Ammon's horn (tissue), 1 donor: Measurements from ENCODE around the gene DNAJA2.

Experiments used
- DNase-seq: peaks from one replicate; pipeline ENCODE4 v3.0.0-alpha.2; 2016; ENCODE audit warnings: low spot score

DNAJA2 gene

DNA sequence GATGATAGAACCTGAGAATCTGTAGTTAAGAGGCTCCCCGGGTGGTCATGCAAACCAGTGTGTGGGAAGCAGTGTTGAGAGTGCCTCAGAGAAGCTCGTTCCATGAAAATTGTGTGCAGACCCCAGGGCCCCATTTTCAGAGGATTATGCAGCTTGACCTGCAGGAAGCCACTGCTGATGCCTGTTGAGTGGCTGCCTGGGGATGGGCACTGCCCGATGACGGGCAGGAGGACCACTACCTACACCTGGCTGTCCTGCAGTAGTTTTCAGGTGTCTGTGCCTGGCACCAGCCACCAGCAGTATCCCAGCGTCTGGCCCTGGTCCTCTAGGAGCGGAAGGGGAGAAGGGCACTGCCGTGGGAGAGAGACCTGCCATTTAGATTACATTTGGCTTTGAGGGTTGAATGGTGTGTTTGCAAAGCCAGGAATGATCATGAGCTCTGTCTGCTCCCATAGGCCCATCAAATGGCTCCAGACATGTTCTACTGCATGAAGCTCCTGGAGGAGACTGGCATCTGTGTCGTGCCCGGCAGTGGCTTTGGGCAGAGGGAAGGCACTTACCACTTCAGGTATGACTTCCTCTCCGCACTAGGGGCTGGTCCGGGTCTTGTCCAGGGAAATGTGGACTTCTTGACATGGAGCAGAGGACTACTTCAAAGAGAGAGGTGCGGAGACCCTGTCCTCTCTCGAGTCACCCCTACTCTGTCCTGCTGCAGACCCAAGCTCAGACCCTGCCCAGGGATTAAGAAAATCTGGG lies 46.8 kb downstream of the DNAJA2 start:
- no peak for DNase-seq

DNA sequence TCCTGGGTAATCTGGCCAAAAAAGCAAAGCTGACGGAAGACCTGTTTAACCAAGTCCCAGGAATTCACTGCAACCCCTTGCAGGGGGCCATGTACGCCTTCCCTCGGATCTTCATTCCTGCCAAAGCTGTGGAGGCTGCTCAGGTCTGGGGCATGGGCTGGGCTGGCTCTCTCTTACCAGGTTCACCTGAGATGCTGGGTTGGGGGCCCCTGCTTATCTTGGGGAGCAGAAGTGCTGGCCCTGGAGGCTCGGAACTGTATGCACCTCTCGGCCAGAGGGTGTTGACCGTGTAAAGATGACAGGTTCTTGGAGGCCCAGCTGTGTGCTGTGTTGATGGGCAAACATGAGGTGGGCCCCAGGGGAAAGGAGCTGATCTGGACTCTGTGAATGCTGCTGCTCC lies 49.1 kb downstream of the DNAJA2 start:
- DNase-seq, result no peak

DNA sequence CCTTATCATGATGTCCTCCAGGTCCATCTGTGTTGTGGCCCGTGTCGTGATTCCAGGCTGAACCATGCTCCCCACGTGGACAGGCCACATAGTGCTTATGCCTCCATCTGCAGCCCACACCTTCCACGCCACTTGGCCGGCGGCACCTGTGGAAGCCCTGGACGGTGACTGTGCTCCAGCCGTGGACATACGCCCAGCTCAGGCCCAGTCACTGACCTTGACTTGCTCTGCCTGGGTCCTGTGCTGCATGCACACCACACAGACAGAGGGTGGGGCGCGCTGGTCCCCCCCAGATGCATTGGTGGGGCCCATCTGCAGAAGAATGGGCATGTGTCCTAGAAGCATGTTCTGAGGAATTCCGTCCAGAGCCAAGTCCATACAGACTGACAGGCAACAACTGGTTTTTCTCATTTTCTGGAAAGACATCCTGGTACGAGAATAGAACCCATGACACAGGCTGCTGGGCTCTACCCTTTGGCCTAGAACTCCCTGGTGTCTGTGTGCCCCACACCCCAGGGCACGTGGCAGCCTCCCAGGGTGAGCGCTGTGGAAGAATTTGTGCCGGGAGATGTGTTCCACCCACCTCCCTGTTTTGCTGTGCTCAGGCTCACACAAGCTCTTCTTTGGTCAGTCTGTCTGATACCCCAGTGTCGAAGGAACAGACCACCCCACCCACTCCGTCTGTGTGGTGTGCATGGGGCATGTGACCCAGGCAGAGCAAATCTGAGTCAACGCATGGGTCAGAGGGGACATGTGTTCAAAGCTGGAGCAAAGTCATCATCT lies 49.8 kb downstream of the DNAJA2 start:
- no peak for DNase-seq

- no peak for DNase-seq
These were observed 51.2 kb downstream of the DNAJA2 start for GRCh38 chr16:46922239-46922638.

DNA sequence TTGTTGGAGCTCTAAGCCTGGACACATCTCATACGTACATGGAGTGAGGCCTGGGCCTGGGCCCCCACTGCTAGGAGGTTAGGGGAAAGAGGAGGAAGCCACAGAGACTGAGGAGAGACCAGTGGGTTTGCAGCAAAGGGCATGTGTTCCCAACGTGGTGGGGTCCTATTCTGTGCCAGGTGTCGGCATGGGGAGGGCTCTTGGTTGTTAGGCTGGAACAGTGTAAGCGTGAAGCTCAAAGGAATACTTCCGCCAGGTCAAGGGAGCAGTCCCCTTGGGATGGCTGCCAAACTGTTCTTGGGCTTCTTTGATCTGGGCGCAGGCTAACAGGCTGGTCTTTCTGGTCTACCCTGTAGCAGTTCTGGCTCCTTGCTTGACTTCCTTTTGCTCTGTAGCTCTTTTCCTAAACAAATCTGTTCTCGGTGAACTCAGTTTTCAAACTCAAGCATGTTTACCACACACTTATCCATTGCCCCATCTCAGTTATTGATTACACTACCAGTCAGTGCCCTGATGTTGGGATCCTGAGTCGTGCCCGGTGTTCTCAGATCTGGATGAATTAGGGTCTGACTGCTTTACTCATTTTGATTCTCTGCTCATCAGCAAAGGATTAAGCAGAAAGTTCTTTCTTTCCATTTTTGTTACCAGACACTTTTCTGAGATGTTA lies 52.9 kb downstream of the DNAJA2 start:
- DNase-seq, result peak; percentile 52

DNA sequence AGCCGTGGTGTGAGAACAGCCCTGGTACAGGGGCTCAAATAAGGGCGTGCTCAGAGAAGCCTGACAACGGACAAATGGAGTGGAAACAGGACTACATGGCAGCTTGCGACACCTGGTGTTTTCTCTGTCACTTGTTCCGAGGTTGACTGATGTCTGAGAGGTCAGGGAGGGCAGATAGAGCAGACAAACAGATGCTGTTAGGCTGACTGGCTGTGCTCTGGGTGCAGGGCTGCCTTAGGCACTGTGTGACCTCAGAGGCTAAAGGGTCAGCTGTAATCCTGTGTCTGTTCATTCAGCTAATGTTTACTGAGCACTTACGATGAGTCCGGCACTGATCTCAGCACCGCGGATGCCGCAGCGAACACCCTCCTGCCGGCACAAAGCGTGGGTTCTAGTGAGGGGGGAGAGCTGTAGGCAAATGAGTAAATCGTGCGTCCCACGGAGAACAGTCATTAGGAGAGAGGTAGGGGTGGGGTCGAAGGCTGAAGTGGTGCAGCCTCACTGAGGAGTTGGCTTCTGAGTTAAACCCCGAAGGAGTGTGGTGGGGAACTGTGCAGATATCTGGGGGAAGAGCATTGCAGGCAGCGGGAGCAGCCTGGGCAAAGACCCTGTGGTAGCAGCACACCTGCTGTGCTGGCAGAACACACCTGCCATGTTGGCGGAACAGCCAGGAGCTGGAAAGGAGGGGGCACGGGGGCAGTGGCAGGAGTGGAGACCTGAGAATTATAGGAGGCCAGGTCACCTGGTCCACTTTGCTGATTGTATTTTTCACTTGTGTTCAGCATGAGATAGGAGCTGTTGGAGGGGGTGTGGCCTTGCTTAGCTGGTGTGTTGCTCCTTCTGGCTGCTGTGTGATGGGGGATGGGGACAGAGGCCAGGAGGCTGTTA lies 54.3 kb downstream of the DNAJA2 start:
- no peak for DNase-seq

GRCh38 chr16:46918400-46918799 lies 55.1 kb downstream of the DNAJA2 start:
- no peak for DNase-seq

- no peak for DNase-seq
These were observed 56.5 kb downstream of the DNAJA2 start for GRCh38 chr16:46916980-46917379.

- DNase-seq, result no peak
These were observed 57.9 kb downstream of the DNAJA2 start for GRCh38 chr16:46915483-46916025.

DNA sequence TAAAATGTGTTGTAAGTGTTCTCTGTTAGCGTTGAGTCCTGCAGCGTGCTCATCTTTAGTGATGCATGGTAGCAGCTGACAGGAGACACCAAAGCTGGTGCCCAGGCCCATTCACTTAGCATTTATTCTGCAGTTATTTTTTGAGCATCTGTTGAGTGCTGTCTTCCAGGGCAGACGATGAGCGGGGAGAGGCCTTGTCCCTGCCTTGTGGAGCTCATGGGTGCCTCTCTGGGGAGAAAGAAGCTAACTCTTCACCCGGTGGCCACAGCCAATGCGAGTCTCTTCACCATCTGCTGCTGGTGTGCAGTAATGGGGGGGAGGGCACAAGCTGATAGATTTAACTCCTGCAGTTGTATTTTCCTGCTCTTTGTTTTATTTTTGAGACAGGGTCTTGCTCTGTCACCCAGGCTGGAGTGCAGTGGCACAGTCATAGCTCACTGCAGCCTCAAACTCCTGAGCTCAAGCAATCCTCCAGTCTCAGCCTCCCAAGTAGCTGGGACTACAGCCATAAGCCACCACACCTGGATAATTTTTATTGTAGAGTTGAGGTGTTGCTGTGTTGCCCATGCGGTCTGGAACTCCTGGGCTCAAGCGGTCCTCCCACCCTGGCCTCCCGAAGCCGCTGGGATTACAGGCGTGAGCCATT lies 58.8 kb downstream of the DNAJA2 start:
- no peak for DNase-seq

- DNase-seq, result no peak
These were observed 61.8 kb downstream of the DNAJA2 start for GRCh38 chr16:46911650-46912049.

DNA sequence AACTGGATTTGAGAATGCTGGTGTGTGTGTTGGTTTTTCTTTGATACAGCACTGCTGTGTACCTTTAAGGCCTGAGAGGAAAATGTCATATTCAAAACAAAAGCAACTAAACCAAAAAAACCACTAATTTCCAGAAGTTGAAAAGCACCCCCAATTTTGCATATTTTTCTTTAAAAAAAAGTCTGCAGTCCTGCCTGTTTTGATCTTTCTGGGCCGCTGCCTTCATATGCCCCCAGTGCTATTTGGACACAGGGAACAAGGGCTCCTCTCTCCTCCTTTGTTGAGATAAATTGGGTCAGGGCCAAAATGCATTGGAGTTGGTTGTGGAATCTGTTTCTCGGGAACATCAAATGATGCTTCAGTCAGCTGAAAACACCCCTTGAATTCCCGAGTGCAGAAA lies 62.4 kb downstream of the DNAJA2 start:
- peak; percentile 89 for DNase-seq

GRCh38 chr16:46908540-46909372 lies 64.7 kb downstream of the DNAJA2 start:
- DNase-seq, result peak; percentile 76

- no peak for DNase-seq
These were observed 66.3 kb downstream of the DNAJA2 start for GRCh38 chr16:46907061-46907774.

- DNase-seq, result no peak
These were observed 67.0 kb downstream of the DNAJA2 start for GRCh38 chr16:46906360-46907060.
